ENCODE measurements around the gene LIN7B. TPM values are rescaled to one million over a fixed set of nuclear protein-coding genes. Genes with fewer than 3 reads are reported as not detected.
"Not testable (repeated sequence)": the region's sequence is repeated elsewhere in the genome, so short reads cannot be mapped to it uniquely, and the experiment has no call there.

The LIN7B gene
- polyA plus RNA-seq (ENCODE audit: insufficient read length in 4 of 4), result 10 to 100 TPM in 1 of 4 donors, 1 to 10 TPM in 3; 5.4 to 13.2 (median 8.8) TPM

- peak in 1 of 4 donors; percentile 63 for DNase-seq (ENCODE audit: low read depth in 4 of 4, low spot score in 2 of 4)
These were observed at the start of gene LIN7B for GRCh38 chr19:49113762-49114629. TSS of gene LIN7B (plus strand) at chr19:49114370. CDS start at chr19:49114405, 35 bp downstream.

GRCh38 chr19:49064768-49065611, 49.2 kb upstream of the LIN7B start, which contains the start of gene NTF4:
TSS of gene NTF4 (minus strand) at chr19:49064818. CDS start at chr19:49061997, 2,821 bp downstream.
- no peak for DNase-seq (ENCODE audit: low read depth in 4 of 4, low spot score in 2 of 4)

GRCh38 chr19:49065905-49066512, 48.2 kb upstream of the LIN7B start:
- DNase-seq (ENCODE audit: low read depth in 4 of 4, low spot score in 2 of 4), result no peak

GRCh38 chr19:49067554-49067953, 46.6 kb upstream of the LIN7B start:
- DNase-seq (ENCODE audit: low read depth in 4 of 4, low spot score in 2 of 4), result no peak

GRCh38 chr19:49069026-49069425, 45.1 kb upstream of the LIN7B start:
- DNase-seq (ENCODE audit: low read depth in 4 of 4, low spot score in 2 of 4), result no peak

- DNase-seq (ENCODE audit: low read depth in 4 of 4, low spot score in 2 of 4), result no peak
These were observed 43.8 kb upstream of the LIN7B start for GRCh38 chr19:49070416-49070815.

- DNase-seq (ENCODE audit: low read depth in 4 of 4, low spot score in 2 of 4), result no peak
These were observed 42.2 kb upstream of the LIN7B start for GRCh38 chr19:49071860-49072547.

- DNase-seq (ENCODE audit: low read depth in 4 of 4, low spot score in 2 of 4), result no peak
These were observed 40.4 kb upstream of the LIN7B start for GRCh38 chr19:49073514-49074378.

- not testable (repeated sequence) for DNase-seq (ENCODE audit: low read depth in 4 of 4, low spot score in 2 of 4)
These were observed 39.3 kb upstream of the LIN7B start for GRCh38 chr19:49074869-49075268.

GRCh38 chr19:49080392-49080791, 33.8 kb upstream of the LIN7B start:
- no peak for DNase-seq (ENCODE audit: low read depth in 4 of 4, low spot score in 2 of 4)

- no peak for DNase-seq (ENCODE audit: low read depth in 4 of 4, low spot score in 2 of 4)
These were observed 32.9 kb upstream of the LIN7B start for GRCh38 chr19:49081273-49081672.

- DNase-seq (ENCODE audit: low read depth in 4 of 4, low spot score in 2 of 4), result no peak
These were observed 29.8 kb upstream of the LIN7B start for GRCh38 chr19:49084206-49085019.

- peak; percentile 93 to 100 (median 98) for DNase-seq (ENCODE audit: low read depth in 4 of 4, low spot score in 2 of 4)
These were observed 28.9 kb upstream of the LIN7B start, which contains the start of gene SNRNP70 for GRCh38 chr19:49085020-49085867. TSS of gene SNRNP70 (plus strand) at chr19:49085451. CDS start at chr19:49086415, 964 bp downstream.

GRCh38 chr19:49085868-49086232, 28.3 kb upstream of the LIN7B start:
- no peak for DNase-seq (ENCODE audit: low read depth in 4 of 4, low spot score in 2 of 4)

GRCh38 chr19:49086296-49086695, 27.9 kb upstream of the LIN7B start:
- no peak for DNase-seq (ENCODE audit: low read depth in 4 of 4, low spot score in 2 of 4)

- DNase-seq (ENCODE audit: low read depth in 4 of 4, low spot score in 2 of 4), result no peak
These were observed 22.7 kb upstream of the LIN7B start for GRCh38 chr19:49091391-49092038.

- no peak for DNase-seq (ENCODE audit: low read depth in 4 of 4, low spot score in 2 of 4)
These were observed 21.5 kb upstream of the LIN7B start for GRCh38 chr19:49092686-49093085.

Data from left renal cortex interstitium (tissue), 4 donors.